IPS-11a (cell line): ENCODE data around the gene B3GNT2.

Source experiments
- H3K4me3 ChIP-seq: one replicate; pipeline ENCODE4 v1.5.1; 2013; ENCODE audit warnings: low read depth, low read length, control low read depth

The B3GNT2 gene

DNA sequence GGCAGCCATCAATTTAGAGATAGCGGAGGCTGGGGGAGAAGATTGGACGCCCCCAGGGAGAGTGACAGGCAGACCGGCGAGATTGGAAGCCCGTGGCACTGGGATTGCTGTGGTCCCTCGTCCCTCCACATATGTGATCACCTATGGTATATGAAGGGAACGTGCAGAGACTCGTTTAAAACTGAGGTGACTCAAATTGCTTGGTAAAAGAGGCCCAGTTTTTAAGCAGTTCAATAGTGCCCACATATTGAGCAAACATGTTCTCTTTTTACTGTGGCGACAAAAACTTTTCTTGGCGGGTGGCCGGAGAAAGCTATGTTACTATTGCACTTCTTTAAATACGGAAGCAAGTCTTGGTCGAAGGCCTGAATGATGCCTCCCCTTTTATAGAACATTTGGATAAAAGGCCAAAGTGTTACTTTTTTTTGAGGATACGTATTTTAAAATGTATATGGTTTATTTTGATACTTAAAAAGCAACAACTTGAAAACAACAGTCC, 9.1 kb downstream of the B3GNT2 start:
- H3K4me3 ChIP-seq = no peak overlapping the region

GRCh38 chr2:62205554-62205953, 9.6 kb downstream of the B3GNT2 start:
- no peak overlapping the region for H3K4me3 ChIP-seq

DNA sequence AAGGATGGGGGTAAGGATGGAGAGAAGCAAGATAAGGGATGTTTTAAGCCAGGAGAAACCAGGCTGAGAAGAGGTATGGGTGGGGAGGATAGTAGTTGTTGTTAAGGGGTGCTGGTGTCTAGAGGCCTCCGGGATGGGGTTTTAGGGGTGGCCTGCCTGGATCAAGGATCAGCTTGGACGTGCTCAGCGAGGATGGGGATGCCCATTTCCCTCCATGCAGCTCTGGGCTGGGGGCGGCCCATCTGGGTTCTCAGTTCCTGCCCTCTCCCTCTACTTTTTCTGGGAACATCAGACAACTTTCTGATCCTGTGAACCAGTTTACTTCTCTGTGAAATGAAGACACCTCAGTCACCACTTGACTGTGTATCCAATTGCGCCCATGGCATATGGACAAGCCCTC, 10.1 kb downstream of the B3GNT2 start:
- no peak overlapping the region for H3K4me3 ChIP-seq

DNA sequence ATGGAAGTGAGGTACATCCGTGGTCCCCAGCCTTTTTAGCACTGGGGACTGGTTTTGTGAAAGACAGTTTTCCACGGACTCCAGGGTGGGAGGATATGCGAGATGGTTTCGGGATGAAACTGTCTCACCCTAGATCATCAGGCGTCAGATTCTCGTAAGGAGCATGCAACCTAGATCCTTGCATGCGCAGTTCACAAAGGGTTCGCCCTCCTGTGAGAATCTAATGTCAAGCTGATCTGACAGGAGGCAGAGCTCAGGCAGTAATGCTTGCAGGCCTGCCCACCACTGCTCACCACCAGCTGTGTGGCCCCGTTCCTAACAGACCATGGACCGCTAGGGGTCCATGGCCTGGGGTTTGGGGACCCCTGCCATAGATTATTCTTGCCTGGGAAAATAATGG, 11.6 kb downstream of the B3GNT2 start:
- H3K4me3 ChIP-seq = no peak overlapping the region

DNA sequence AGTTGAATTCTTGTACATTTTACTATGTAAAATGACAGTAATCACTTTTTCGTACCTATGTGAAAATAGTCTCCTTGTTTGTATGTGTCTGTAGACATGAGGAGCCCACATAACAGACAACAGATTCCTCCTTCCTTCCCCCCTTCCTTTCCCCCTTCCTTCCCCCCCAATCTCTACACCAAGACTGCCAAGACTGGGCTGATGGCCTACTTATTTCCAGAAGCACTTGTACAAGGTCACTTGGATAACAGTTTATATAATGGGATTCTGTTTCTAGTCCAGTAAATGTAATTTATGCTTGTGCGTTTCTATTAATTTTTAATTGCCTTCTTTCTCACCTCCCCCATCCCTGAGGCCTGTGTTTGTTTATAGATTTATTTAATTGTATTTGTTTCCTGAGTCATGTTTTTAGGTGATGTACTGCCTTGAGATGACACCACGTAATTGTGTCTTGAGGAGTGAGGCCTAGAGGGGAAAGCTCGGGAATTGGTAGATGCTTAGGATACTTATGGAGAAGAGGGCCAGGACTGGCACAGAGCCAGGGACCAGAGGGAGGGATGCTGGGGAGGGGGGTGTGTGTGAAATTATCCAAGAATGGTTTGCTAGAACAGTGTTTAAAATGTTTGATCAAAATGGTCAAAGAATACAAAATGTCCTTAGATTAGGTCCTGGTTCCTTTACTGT, 12.3 kb downstream of the B3GNT2 start:
- no peak overlapping the region for H3K4me3 ChIP-seq

- H3K4me3 ChIP-seq = no peak overlapping the region
These were observed 12.8 kb downstream of the B3GNT2 start for GRCh38 chr2:62208758-62209114.

GRCh38 chr2:62209427-62209991, 13.6 kb downstream of the B3GNT2 start:
- H3K4me3 ChIP-seq = no peak overlapping the region

GRCh38 chr2:62215306-62216064, 19.6 kb downstream of the B3GNT2 start:
- no peak overlapping the region for H3K4me3 ChIP-seq

GRCh38 chr2:62216113-62216512, 20.2 kb downstream of the B3GNT2 start:
- H3K4me3 ChIP-seq = no peak overlapping the region

DNA sequence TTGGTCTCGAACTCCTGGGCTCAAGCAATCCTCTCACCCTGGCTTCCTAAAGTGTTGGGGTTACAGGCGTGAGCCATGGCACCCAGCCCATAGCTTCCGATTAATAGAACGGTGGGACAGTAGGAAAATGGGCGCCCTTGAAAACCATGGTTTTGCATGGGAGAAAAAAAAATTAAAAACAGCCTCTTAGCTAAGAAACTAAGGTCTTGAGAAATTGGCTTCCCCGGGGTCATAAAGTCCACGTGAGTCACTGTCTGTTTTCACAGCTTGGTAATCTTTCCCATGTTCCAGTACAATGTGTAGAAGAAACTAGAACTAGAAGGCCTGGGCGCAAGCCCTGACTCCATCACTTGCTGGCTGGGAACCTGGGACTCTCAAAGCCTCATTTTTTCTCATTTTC, 20.7 kb downstream of the B3GNT2 start:
- no peak overlapping the region for H3K4me3 ChIP-seq

DNA sequence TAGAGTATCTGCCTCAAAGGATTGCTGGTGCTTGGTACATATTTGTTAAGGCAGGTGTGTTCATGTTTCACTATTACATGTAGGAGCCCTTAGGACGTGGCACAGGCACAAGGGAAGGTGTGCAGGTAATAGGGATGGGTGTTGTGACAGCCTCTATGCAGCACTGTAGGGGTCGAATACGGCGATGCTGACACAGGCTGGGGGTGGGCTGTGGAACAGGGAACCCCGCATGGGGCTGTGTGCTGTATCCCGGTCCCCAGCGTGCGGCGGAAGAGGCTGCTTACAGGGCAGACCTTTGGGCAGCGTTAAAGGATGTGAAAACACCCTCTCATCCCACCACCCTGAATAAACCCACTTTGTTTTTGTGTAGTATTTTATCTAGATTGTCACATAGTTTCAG, 21.5 kb downstream of the B3GNT2 start:
- no peak overlapping the region for H3K4me3 ChIP-seq

DNA sequence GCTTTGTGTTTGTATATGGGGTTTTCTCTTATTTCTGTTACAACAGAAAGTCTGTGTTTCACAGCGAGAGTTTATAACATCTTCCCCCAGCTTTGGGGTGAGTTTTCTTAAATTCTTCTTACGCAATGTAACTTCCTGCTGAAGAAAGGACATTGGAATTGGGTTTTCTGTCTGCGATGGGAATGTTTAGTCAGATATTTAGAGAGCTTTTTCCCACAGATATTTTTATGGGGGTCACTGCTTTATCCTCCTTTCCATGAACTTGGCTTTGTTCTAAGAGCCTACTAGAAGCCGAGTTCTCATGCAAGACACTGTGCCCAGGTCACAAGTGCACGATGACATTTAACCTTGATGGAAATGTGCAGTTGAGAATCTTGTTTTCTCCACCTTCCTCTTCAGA, 22.1 kb downstream of the B3GNT2 start:
- H3K4me3 ChIP-seq = no peak overlapping the region

- no peak overlapping the region for H3K4me3 ChIP-seq
These were observed 23.7 kb downstream of the B3GNT2 start for GRCh38 chr2:62219407-62220159.

DNA sequence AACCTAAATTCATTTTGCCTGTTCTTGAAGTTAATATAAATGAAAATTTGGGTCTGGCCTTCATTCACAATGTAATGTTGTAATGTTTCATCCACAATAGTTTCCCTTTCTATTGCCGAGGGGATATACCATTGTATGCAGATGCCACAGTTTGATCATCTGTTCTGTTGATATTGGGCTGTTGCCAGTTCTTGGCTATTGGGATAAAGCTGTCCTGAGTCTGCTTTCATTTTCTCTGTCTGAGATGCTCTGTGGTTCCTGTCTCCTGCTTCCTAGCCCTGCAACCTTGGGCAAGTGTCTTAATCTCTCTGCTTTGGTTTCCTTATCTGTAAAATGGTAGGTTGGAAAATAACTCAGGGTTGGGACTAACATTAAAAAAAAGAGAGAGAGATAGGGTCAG, 25.2 kb downstream of the B3GNT2 start:
- H3K4me3 ChIP-seq = no peak overlapping the region

DNA sequence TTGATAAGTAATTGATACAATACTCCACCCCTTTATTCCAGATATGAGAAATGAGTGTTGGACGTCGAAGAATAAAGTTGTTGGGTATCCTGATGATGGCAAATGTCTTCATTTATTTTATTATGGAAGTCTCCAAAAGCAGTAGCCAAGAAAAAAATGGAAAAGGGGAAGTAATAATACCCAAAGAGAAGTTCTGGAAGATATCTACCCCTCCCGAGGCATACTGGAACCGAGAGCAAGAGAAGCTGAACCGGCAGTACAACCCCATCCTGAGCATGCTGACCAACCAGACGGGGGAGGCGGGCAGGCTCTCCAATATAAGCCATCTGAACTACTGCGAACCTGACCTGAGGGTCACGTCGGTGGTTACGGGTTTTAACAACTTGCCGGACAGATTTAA, 26.3 kb downstream of the B3GNT2 start:
- H3K4me3 ChIP-seq = no peak overlapping the region

GRCh38 chr2:62222674-62223073, 26.8 kb downstream of the B3GNT2 start:
- H3K4me3 ChIP-seq = no peak overlapping the region

- no peak overlapping the region for H3K4me3 ChIP-seq
These were observed 29.1 kb downstream of the B3GNT2 start for GRCh38 chr2:62224976-62225375.

GRCh38 chr2:62227386-62228075, 31.6 kb downstream of the B3GNT2 start:
- no peak overlapping the region for H3K4me3 ChIP-seq

DNA sequence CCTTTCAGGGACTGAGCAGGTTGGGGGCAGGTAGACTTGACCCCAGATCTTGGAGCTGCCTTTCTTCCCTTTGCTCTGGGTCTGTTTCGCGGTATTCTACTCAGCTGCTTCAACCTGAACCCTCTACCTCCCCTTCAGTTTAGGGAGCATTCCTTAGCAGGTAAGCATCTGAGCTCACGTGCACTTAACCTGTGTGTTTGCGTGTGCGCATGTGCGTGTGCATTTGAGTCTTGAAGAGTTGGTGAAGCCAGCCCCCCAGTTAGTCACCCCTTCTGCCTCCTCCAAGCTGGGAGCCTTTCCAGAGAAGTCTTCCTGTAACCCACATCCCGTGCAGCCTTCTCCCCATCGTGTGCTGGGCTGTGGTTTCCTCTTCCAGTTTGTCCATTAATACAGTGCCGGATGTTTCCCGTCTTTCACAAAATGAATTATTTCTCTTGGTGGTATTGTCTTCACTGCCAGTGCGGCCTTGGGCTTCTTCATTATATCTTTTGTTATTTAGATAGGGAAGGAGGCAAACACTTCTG, 33.2 kb downstream of the B3GNT2 start:
- H3K4me3 ChIP-seq = no peak overlapping the region

- H3K4me3 ChIP-seq = no peak overlapping the region
These were observed 35.6 kb downstream of the B3GNT2 start for GRCh38 chr2:62231541-62231940.
